Measurements from ENCODE around the gene PAX7.

Gene PAX7

GRCh38 chr1:18618546-18619466 lies 11.8 kb upstream of the PAX7 start:
- peak; percentile 54 for DNase-seq (ENCODE audit: low read depth)

GRCh38 chr1:18619467-18619835 lies 11.2 kb upstream of the PAX7 start:
- no peak for DNase-seq (ENCODE audit: low read depth)

GRCh38 chr1:18628511-18628910 lies 2.1 kb upstream of the PAX7 start:
- no peak for DNase-seq (ENCODE audit: low read depth)

- DNase-seq (ENCODE audit: low read depth) = no peak
Measured at GRCh38 chr1:18629659-18630510, 761 bp upstream of the PAX7 start.

GRCh38 chr1:18631496-18632217 lies 1.0 kb downstream of the PAX7 start:
- DNase-seq (ENCODE audit: low read depth) = no peak

- DNase-seq (ENCODE audit: low read depth) = no peak
Measured at GRCh38 chr1:18632218-18632588, 1.6 kb downstream of the PAX7 start.

GRCh38 chr1:18632783-18633421 lies 2.3 kb downstream of the PAX7 start:
- DNase-seq (ENCODE audit: low read depth) = no peak

GRCh38 chr1:18633422-18634155 lies 2.9 kb downstream of the PAX7 start:
- DNase-seq (ENCODE audit: low read depth) = no peak

- no peak for DNase-seq (ENCODE audit: low read depth)
Measured at GRCh38 chr1:18634276-18634675, 3.6 kb downstream of the PAX7 start.

GRCh38 chr1:18635070-18635577 lies 4.5 kb downstream of the PAX7 start:
- DNase-seq (ENCODE audit: low read depth) = no peak

GRCh38 chr1:18635891-18636595 lies 5.4 kb downstream of the PAX7 start:
- DNase-seq (ENCODE audit: low read depth) = no peak

- no peak for DNase-seq (ENCODE audit: low read depth)
Measured at GRCh38 chr1:18636596-18637508, 6.2 kb downstream of the PAX7 start.

- DNase-seq (ENCODE audit: low read depth) = no peak
Measured at GRCh38 chr1:18637511-18637960, 6.9 kb downstream of the PAX7 start.

GRCh38 chr1:18637962-18638834 lies 7.6 kb downstream of the PAX7 start:
- no peak for DNase-seq (ENCODE audit: low read depth)

GRCh38 chr1:18638835-18639364 lies 8.3 kb downstream of the PAX7 start:
- no peak for DNase-seq (ENCODE audit: low read depth)

GRCh38 chr1:18639368-18640055 lies 8.9 kb downstream of the PAX7 start:
- no peak for DNase-seq (ENCODE audit: low read depth)

Data from HS-5 (cell line).